Activated T-cell treated with anti-CD3 and anti-CD28 coated beads, Interleukin-2, amount 50 U/mL, for 4 hours (primary cell): Measurements from ENCODE around the gene FBXO44. TPM values are rescaled to one million over a fixed set of nuclear protein-coding genes. Genes with fewer than 3 reads are reported as not detected.
A peak's percentile ranks its signal among the peaks of the same experiment; 100 is the strongest.

Source experiments
- ATAC-seq, 2 donors: fragments of 200-7000 bp; cut with Tn5 transposase; one replicate each; pipeline ENCODE4 v1.10.0; 2021
- DNase-seq: peaks from one replicate; pipeline ENCODE4 v3.0.0-alpha.2; 2020
- H3K27me3 Mint-ChIP-seq: one replicate; pipeline ENCODE4 v1.8.0; 2021; ENCODE audit warnings: low read depth, mixed read lengths
- H3K36me3 Mint-ChIP-seq: one replicate; pipeline ENCODE4 v1.8.0; 2022; ENCODE audit warnings: mixed read lengths; ENCODE audit not compliant: insufficient read depth
- H3K4me1 Mint-ChIP-seq: one replicate; pipeline ENCODE4 v1.8.0; 2021; ENCODE audit warnings: low read depth, mixed read lengths
- H3K4me3 Mint-ChIP-seq: one replicate; pipeline ENCODE4 v1.8.0; 2021; ENCODE audit warnings: mild to moderate bottlenecking, moderate library complexity, mixed read lengths
- H3K9me3 Mint-ChIP-seq: one replicate; pipeline ENCODE4 v1.8.0; 2021; ENCODE audit warnings: mixed read lengths
- total RNA-seq, 3 donors: library from RNA; stranded (reverse); gene quantifications; one replicate each; pipeline ENCODE4 v1.2.1, GENCODE V29; 2021

Gene FBXO44
- total RNA-seq, 3 donors from 2014 or later, result 12.6 to 13.6 (median 13.2) TPM

- no peaks in the 10 kb centered on the region for H3K36me3 Mint-ChIP-seq
- H3K4me1 Mint-ChIP-seq, result peaks cover 19% of the 10 kb centered on the region
- no peak for ATAC-seq
- H3K27me3 Mint-ChIP-seq, result no peaks in the 10 kb centered on the region
- no peaks in the 10 kb centered on the region for H3K9me3 Mint-ChIP-seq
- no peak for DNase-seq
- H3K4me3 Mint-ChIP-seq, result no peak overlapping the region
Observed at GRCh38 chr1:11646317-11646716, 8.4 kb upstream of the FBXO44 start.

DNA sequence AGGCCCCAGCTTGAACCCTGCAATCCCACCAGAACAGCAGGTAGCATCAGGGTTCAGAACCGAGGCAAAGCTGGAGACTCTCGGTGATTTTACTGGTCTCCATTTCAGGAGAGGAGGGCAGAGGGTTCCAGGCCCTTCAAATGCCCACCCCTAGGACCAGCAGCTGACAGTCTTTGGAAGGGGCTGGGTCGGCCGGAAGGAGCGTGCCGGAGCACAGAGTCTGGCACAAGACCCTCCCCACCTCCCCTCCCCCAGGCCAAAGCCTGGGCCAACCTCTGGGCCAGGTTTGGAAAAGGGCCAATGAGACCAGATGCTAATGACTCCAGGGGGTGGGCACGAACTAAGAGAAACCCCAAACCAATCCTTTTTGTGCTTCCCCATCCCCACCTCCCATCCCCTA lies 7.3 kb upstream of the FBXO44 start:
- H3K9me3 Mint-ChIP-seq, result no peaks in the 10 kb centered on the region
- H3K4me3 Mint-ChIP-seq, result no peak overlapping the region
- H3K36me3 Mint-ChIP-seq, result no peaks in the 10 kb centered on the region
- ATAC-seq (no peak), DNase-seq (no peak)
- H3K4me1 Mint-ChIP-seq, result peaks cover 21% of the 10 kb centered on the region
- H3K27me3 Mint-ChIP-seq, result no peaks in the 10 kb centered on the region

DNA sequence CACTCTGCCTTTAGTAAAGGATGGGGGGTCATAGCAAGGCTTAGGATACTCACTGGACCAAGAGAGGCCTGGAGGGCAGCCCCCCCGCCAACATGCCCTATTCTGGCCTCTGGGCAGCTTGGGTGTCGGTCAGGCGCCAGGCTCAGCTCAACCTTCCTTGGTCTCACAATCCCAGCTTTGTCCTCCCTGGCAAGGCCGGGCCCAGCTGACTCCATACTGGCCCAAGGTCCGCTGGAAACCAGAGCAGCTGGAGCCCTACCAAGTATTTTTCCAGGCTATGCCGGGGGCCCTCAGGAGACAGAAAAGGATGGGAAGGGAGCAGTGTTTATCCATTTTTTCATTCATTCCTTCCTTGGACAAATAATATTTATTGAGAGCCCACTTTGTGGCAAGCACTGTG lies 6.6 kb upstream of the FBXO44 start:
- no peaks in the 10 kb centered on the region for H3K9me3 Mint-ChIP-seq
- no peaks in the 10 kb centered on the region for H3K36me3 Mint-ChIP-seq
- ATAC-seq, result no peak
- H3K4me1 Mint-ChIP-seq, result peaks cover 21% of the 10 kb centered on the region
- H3K27me3 Mint-ChIP-seq, result no peaks in the 10 kb centered on the region
- no peak overlapping the region for H3K4me3 Mint-ChIP-seq
- no peak for DNase-seq

DNA sequence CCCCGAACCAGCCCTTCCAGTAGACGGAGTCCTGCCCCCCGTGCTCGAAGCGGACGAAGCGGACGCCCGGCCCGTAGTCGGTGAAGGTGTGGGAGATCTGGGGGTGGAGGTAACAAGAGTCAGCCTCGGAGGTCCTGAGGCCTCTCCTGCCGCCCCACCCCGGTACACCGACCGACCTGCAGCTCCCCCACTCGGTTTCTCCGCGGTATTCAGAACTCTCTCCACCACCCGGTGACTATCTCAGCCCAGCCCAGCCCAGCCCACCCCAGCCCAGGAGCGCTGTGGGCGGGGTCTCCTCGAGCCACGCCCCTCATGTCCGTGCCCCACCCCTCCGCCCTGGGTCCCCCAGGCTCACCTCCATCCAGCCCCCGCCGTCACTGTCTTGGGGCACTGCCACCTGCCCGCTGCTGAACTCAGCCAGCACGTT lies 5.9 kb upstream of the FBXO44 start:
- no peaks in the 10 kb centered on the region for H3K9me3 Mint-ChIP-seq
- H3K4me3 Mint-ChIP-seq, result no peak overlapping the region
- H3K36me3 Mint-ChIP-seq, result no peaks in the 10 kb centered on the region
- ATAC-seq, result peak; percentile 46 to 63
- no peak for DNase-seq
- no peaks in the 10 kb centered on the region for H3K27me3 Mint-ChIP-seq
- peaks cover 21% of the 10 kb centered on the region for H3K4me1 Mint-ChIP-seq

GRCh38 chr1:11649237-11649623 lies 5.4 kb upstream of the FBXO44 start:
- Mint-ChIP-seq H3K4me3 (no peak overlapping the region), H3K9me3 (no peaks in the 10 kb centered on the region), H3K27me3 (no peaks in the 10 kb centered on the region), H3K36me3 (no peaks in the 10 kb centered on the region), H3K4me1 (peaks cover 21% of the 10 kb centered on the region)
- no peak for DNase-seq
- no peak for ATAC-seq

DNA sequence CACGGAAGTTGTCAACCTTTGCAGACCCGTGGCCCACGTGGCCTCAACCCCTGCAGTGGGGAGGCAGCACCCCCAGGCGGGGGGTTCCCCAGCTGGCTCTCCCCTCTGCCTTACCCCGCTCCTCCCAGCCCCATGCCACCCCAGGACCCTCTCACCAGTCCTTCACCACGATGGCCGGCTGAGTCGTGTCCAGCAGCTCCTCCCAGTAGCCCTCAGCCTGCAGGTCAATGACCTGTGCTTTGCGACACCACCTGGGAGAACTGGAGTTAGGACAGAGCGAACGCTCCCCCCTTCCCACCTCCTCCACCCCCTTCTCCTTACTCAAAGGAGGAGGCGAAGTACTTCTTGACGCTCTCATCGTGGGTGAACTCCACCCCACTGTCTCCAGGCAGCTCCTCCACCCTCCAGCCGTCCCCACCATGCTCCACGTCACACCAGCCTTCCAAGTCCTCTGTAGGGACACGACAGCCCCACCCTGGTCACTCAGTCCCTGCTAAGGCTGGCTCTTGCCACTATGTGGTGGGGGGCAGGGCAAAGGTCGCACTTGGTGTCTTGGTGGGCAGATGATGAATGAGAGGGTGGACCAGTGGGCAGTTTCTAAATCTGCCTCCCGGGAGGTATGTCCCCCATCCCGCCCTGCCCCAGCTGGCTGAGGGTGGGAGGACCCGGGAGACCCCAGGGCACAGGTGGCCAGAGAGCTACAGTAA lies 4.9 kb upstream of the FBXO44 start:
- Mint-ChIP-seq H3K36me3 (no peaks in the 10 kb centered on the region), H3K27me3 (no peaks in the 10 kb centered on the region), H3K4me3 (peak overlapping the region; percentile 33), H3K9me3 (no peaks in the 10 kb centered on the region), H3K4me1 (peaks cover 21% of the 10 kb centered on the region)
- DNase-seq (no peak), ATAC-seq (no peak)

DNA sequence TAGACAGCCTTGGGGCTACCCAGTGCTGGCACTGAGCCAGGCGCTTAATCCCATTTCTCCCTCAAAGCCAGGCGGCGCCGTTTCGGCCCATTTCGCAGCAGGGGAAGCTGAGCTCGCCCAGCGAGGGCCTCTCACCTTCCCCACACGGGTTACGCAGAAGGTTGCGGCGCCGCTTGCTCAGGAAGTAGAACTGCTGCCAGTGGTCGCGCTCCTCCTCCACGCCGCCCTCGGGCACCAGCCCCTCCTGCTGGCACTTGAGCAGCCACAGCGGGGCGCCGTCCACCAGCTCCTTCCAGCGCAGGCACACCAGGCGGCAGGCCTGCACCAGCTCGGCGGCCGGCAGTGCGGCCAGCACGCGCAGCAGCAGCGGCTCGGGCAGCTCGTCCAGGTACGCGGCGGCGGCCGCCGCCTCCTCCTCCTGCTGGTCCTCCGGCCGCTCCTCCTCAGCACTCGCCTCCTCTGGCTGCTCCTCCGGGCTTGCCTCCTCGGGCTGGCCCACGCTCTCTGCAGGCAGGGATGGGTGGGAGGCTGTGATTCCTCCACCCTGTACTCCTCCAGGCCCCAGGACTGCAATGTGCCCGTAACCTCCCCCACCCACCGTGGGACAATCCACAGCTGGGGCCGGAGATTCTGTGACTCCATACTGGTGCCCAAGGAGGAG lies 4.2 kb upstream of the FBXO44 start:
- Mint-ChIP-seq H3K27me3 (no peaks in the 10 kb centered on the region), H3K4me1 (peaks cover 23% of the 10 kb centered on the region), H3K36me3 (no peaks in the 10 kb centered on the region), H3K9me3 (no peaks in the 10 kb centered on the region), H3K4me3 (peak overlapping the region; percentile 78)
- peak; percentile 64 for DNase-seq
- ATAC-seq, result peak; percentile 67 to 69

- H3K36me3 Mint-ChIP-seq, result no peaks in the 10 kb centered on the region
- H3K4me1 Mint-ChIP-seq, result peaks cover 29% of the 10 kb centered on the region
- peak overlapping the region; percentile 78 for H3K4me3 Mint-ChIP-seq
- H3K27me3 Mint-ChIP-seq, result no peaks in the 10 kb centered on the region
- no peaks in the 10 kb centered on the region for H3K9me3 Mint-ChIP-seq
- no peak for DNase-seq
- ATAC-seq, result no peak
Observed at GRCh38 chr1:11651017-11651416, 3.7 kb upstream of the FBXO44 start.

DNA sequence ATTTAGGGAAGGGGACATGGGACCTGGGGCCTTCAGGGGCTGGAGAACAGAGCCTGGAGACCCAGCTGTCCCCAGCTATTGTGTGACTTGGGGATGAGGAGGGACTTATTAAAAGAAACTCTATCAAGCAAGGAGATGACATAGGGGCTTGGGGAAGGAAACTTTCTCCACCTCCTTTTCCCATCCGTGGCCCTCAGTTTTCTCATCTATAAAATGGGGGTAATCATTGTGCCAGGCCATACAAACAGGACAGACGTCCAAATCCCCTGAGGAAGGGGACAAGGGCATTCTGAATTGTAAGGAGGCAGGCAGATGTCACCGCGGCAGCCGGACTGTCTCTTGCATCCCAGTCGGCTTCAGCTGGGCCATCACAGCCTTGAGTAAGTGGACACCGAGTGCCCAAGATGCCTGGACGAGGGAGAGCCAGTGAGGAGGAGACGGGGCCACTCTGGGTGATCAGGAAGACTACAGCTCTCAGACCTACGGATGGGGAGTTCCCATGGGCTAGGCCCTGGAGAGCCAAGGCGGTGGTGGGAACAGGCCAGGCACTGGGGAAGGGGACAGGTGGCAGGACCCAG lies 2.4 kb upstream of the FBXO44 start:
- H3K4me3 Mint-ChIP-seq, result no peak overlapping the region
- no peaks in the 10 kb centered on the region for H3K9me3 Mint-ChIP-seq
- no peaks in the 10 kb centered on the region for H3K27me3 Mint-ChIP-seq
- peaks cover 30% of the 10 kb centered on the region for H3K4me1 Mint-ChIP-seq
- ATAC-seq (no peak), DNase-seq (no peak)
- no peaks in the 10 kb centered on the region for H3K36me3 Mint-ChIP-seq

DNA sequence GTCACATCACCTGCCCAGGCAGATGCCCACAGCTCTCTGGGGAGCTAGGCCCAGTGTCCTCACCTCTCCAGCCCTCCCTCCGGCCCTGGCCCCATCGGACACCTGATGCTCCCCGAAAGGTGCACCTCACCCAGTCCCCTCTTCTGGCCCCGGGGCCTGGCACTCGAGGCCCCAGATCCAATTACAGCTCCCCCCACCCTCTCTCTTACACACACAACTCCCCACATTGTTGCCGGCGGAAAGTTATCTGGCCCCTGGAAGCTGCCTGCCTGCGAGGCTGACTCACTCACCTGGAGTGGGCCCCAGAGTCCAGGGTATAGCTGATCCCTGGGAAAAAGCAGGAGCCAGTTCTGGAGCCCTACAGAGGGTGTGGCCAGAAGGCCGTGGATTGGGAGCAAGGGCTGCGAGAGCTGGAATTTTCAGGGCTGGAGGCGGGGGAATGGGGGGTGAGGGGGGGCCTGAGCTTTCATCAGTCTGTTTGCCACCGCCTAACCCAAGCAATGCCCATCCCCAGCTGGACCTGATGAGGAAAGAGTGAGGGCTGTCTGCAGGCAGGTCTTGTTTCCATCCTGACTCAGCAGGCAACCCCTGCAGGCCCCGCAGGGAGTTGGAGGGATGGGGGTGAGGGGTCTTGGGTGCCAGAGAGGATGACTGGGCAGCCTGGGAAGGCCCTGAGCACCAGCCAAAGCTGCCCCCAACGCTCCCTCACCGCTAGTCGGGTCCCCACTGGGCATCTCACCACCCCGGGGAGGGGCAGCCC lies 1.4 kb upstream of the FBXO44 start:
- DNase-seq (no peak), ATAC-seq (no peak)
- no peaks in the 10 kb centered on the region for H3K36me3 Mint-ChIP-seq
- H3K27me3 Mint-ChIP-seq, result no peaks in the 10 kb centered on the region
- no peaks in the 10 kb centered on the region for H3K9me3 Mint-ChIP-seq
- H3K4me1 Mint-ChIP-seq, result peaks cover 30% of the 10 kb centered on the region
- peak overlapping the region; percentile 56 for H3K4me3 Mint-ChIP-seq

- Mint-ChIP-seq H3K9me3 (no peaks in the 10 kb centered on the region), H3K4me1 (peaks cover 28% of the 10 kb centered on the region), H3K27me3 (no peaks in the 10 kb centered on the region), H3K36me3 (no peaks in the 10 kb centered on the region), H3K4me3 (peak overlapping the region; percentile 56)
- ATAC-seq, result no peak
- no peak for DNase-seq
Observed at GRCh38 chr1:11653861-11654136, 878 bp upstream of the FBXO44 start.

DNA sequence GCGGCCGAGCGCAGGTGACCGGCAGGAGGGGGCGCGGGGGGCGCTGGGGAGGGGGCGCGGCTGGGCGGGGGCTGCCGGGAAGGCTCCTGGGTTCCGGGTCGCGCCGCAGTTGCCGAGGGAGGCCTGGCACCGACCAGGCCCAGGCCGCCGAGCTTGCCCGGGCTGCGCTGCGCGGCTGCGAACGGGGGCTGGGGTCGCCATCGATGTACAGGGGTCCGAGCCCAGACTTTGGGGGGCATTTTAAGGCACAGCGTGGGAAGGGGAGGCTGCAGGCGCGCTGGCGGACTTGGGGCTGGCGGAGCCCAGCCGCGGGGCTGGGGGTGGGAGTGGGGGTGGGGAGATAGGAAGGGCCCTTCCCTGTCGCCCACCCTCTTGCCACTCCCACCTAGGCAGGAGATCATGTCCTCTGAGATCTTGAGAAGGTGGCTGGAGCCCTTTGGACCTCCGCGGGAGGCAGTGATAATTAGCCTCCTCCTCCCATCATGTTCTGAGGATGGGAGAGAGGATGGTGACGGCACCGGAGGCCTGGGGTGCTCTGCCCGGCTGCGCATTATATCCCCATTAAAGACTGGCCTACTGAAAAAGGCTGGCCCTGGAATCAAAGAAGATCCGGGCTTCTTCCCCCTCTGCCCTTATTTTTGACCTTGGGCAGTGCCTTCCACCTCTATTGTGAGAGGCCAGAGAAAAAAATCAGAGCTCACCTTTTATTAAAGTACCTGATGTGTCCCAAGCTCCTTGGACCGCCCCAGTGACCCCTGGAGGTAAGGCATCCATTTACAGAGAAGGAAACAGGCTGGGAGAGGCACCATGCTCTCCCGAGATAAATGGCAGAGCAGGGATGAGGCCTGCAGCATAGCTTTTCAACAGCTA lies 497 bp downstream of the FBXO44 start:
- Mint-ChIP-seq H3K4me1 (peaks cover 20% of the 10 kb centered on the region), H3K36me3 (no peaks in the 10 kb centered on the region), H3K27me3 (no peaks in the 10 kb centered on the region), H3K9me3 (no peaks in the 10 kb centered on the region), H3K4me3 (peak overlapping the region; percentile 79)
- ATAC-seq (peak; percentile 23 to 27), DNase-seq (no peak)

DNA sequence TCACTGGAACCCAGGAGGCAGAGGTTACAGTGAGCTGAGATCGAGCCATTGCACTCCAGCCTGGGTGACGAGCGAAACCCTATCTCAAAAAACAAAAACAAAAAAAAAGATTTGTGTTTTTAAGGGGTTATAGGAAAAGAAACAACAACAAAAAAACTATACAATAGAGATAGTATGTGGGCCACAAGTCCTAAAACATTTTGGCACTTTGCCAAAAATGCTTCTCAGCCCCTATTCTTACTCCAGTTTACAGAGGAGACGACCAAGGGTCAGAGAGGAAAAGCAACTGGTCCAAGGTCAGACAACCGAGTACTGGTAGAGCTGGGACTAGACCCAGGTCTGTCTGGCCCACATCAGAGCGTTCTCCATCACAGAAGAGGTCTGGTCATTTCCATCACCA lies 3.0 kb downstream of the FBXO44 start:
- ATAC-seq (no peak), DNase-seq (no peak)
- Mint-ChIP-seq H3K36me3 (peaks cover 3% of the 10 kb centered on the region), H3K4me1 (peaks cover 9% of the 10 kb centered on the region), H3K4me3 (no peak overlapping the region), H3K9me3 (no peaks in the 10 kb centered on the region), H3K27me3 (no peaks in the 10 kb centered on the region)

DNA sequence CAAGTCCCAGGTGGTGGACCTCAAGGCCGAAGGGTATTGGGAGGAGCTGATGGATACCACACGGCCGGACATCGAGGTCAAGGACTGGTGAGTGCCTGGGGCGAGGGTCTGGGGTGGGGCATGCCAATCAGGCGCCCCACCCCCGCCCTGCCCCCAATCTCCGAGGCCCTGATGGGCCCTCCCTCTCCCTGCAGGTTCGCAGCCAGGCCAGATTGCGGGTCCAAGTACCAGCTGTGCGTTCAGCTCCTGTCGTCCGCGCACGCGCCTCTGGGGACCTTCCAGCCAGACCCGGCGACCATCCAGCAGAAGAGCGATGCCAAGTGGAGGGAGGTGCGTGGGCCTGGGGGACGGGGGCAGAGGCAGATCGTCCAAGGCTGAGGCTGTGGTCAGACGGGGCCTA lies 3.9 kb downstream of the FBXO44 start:
- Mint-ChIP-seq H3K4me3 (no peak overlapping the region), H3K9me3 (no peaks in the 10 kb centered on the region), H3K4me1 (peaks cover 9% of the 10 kb centered on the region), H3K27me3 (no peaks in the 10 kb centered on the region), H3K36me3 (peaks cover 3% of the 10 kb centered on the region)
- DNase-seq (no peak), ATAC-seq (no peak)
